ENCODE measurements around the gene PSMB3.

DNA sequence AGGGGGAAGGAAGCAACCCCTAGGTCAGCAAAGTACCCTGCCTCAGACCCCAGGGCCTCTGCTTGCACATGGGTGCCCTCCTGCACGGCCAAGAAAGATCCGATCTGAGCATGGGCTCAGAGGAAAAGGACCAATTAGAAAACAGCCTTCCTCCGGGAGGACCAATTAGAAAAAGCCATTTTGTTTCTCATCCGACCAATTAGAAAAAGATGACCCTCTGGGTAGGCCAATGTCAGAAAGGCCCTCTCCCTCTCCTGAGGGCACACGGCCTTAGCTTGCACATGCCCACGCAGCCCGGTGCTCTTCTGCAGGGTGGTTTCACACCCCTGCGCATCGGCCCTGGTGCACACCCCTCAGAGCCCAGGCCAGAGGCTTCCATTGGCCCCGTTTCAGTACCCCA lies 27.5 kb upstream of the PSMB3 start:
- TF ChIP-seq, protein P1, sequence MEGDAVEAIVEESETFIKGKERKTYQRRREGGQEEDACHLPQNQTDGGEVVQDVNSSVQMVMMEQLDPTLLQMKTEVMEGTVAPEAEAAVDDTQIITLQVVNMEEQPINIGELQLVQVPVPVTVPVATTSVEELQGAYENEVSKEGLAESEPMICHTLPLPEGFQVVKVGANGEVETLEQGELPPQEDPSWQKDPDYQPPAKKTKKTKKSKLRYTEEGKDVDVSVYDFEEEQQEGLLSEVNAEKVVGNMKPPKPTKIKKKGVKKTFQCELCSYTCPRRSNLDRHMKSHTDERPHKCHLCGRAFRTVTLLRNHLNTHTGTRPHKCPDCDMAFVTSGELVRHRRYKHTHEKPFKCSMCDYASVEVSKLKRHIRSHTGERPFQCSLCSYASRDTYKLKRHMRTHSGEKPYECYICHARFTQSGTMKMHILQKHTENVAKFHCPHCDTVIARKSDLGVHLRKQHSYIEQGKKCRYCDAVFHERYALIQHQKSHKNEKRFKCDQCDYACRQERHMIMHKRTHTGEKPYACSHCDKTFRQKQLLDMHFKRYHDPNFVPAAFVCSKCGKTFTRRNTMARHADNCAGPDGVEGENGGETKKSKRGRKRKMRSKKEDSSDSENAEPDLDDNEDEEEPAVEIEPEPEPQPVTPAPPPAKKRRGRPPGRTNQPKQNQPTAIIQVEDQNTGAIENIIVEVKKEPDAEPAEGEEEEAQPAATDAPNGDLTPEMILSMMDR (IDR thresholded peaks at IDR 0.05): no peak
- no peak for TF ChIP-seq POLR2A (IDR thresholded peaks at IDR 0.05)

Data from esophagus squamous epithelium (tissue), 4 donors.